NCI-H226 (cell line): Measurements from ENCODE around the gene FASN.

ENCODE experiments used
- DNase-seq: peaks from one replicate; pipeline ENCODE4 v3.0.0-alpha.2; 2015

Gene FASN

GRCh38 chr17:82086941-82087906, 10.8 kb downstream of the FASN start:
- DNase-seq: no peak

GRCh38 chr17:82085931-82086764, 11.9 kb downstream of the FASN start:
- DNase-seq: no peak

GRCh38 chr17:82085031-82085861, 12.8 kb downstream of the FASN start:
- no peak for DNase-seq

- DNase-seq: no peak
These were observed 13.5 kb downstream of the FASN start for GRCh38 chr17:82084373-82085030.

- no peak for DNase-seq
These were observed 14.3 kb downstream of the FASN start for GRCh38 chr17:82083533-82084359.

- DNase-seq: no peak
These were observed 15.0 kb downstream of the FASN start for GRCh38 chr17:82083009-82083408.

- DNase-seq: no peak
These were observed 15.6 kb downstream of the FASN start for GRCh38 chr17:82082456-82082855.

- DNase-seq: no peak
These were observed 16.1 kb downstream of the FASN start for GRCh38 chr17:82081966-82082365.

- DNase-seq: no peak
These were observed 16.5 kb downstream of the FASN start for GRCh38 chr17:82081546-82081945.

- DNase-seq: no peak
These were observed 17.1 kb downstream of the FASN start for GRCh38 chr17:82080789-82081464.

- no peak for DNase-seq
These were observed 17.8 kb downstream of the FASN start for GRCh38 chr17:82080048-82080788.

GRCh38 chr17:82079001-82079677, 18.9 kb downstream of the FASN start:
- DNase-seq: no peak

- DNase-seq: no peak
These were observed 19.6 kb downstream of the FASN start for GRCh38 chr17:82078433-82078832.

- DNase-seq: no peak
These were observed 20.2 kb downstream of the FASN start for GRCh38 chr17:82077617-82078358.

- DNase-seq: no peak
These were observed 21.0 kb downstream of the FASN start for GRCh38 chr17:82076785-82077591.

- no peak for DNase-seq
These were observed 21.8 kb downstream of the FASN start for GRCh38 chr17:82076018-82076784.

- no peak for DNase-seq
These were observed 24.6 kb downstream of the FASN start for GRCh38 chr17:82073446-82073845.
